Measurements from ENCODE around the gene NHSL2. TPM values are rescaled to one million over a fixed set of nuclear protein-coding genes. Genes with fewer than 3 reads are reported as not detected.

Gene NHSL2
- total RNA-seq, 1 donor from 2014 or later, result 13.0 TPM

GRCh38 chrX:71953946-71954345 lies 43.3 kb downstream of the NHSL2 start:
- Histone ChIP-seq H4K20me1 (ENCODE audit: insufficient read depth, low read length) (no peaks in the 10 kb centered on the region), H3K4me2 (ENCODE audit: low read length) (no peak overlapping the region), H3K9ac (ENCODE audit: low read length) (no peak overlapping the region), H3K9me3 (ENCODE audit: insufficient read depth, low read depth, low read length) (no peaks in the 10 kb centered on the region), H3K36me3 (ENCODE audit: insufficient read depth, low read length) (no peaks in the 10 kb centered on the region), H3K4me1 (ENCODE audit: insufficient read depth, low read length) (peaks cover 12% of the 10 kb centered on the region), H3K27me3 (ENCODE audit: insufficient read depth, low read length) (no peaks in the 10 kb centered on the region), H2AFZ (ENCODE audit: low read depth, low read length) (no peak overlapping the region), H3K79me2 (ENCODE audit: insufficient read depth, low read length) (no peaks in the 10 kb centered on the region), H3K4me3 (ENCODE audit: insufficient read depth, low read depth, low read length) (no peak overlapping the region), H3K27ac (ENCODE audit: low read depth, low read length) (no peak overlapping the region)
- Mint-ChIP-seq H3K36me3 (ENCODE audit: low read depth, unreplicated experiment) (no peaks in the 10 kb centered on the region), H3K27me3 (ENCODE audit: low read depth, unreplicated experiment) (no peaks in the 10 kb centered on the region), H3K27ac (ENCODE audit: unreplicated experiment) (no peak overlapping the region), H3K9me3 (ENCODE audit: unreplicated experiment) (peaks cover 2% of the 10 kb centered on the region), H3K4me1 (ENCODE audit: low read depth, unreplicated experiment) (peaks cover 26% of the 10 kb centered on the region), H3K4me3 (ENCODE audit: unreplicated experiment) (no peak overlapping the region)
- no peak for DNase-seq (ENCODE audit: low read depth)
- FAIRE-seq, result peak; percentile 78
- TF ChIP-seq EZH2 (IDR thresholded peaks at IDR 0.05; ENCODE audit: insufficient read depth, low read length) (no peak), CTCF (IDR thresholded peaks at IDR 0.05; ENCODE audit: insufficient read depth, low read depth, low read length) (no peak)

GRCh38 chrX:71954458-71954857 lies 43.8 kb downstream of the NHSL2 start:
- H3K27me3 Mint-ChIP-seq (ENCODE audit: low read depth, unreplicated experiment), result no peaks in the 10 kb centered on the region
- Histone ChIP-seq H3K27me3 (ENCODE audit: insufficient read depth, low read length) (no peaks in the 10 kb centered on the region), H3K9me3 (ENCODE audit: insufficient read depth, low read depth, low read length) (no peaks in the 10 kb centered on the region), H4K20me1 (ENCODE audit: insufficient read depth, low read length) (no peaks in the 10 kb centered on the region), H3K79me2 (ENCODE audit: insufficient read depth, low read length) (no peaks in the 10 kb centered on the region), H3K9ac (ENCODE audit: low read length) (no peak overlapping the region), H3K36me3 (ENCODE audit: insufficient read depth, low read length) (no peaks in the 10 kb centered on the region), H3K4me3 (ENCODE audit: insufficient read depth, low read depth, low read length) (no peak overlapping the region), H3K27ac (ENCODE audit: low read depth, low read length) (no peak overlapping the region), H3K4me2 (ENCODE audit: low read length) (no peak overlapping the region), H3K4me1 (ENCODE audit: insufficient read depth, low read length) (peaks cover 12% of the 10 kb centered on the region), H2AFZ (ENCODE audit: low read depth, low read length) (no peak overlapping the region)
- no peak overlapping the region for H3K4me3 Mint-ChIP-seq (ENCODE audit: unreplicated experiment)
- H3K9me3 Mint-ChIP-seq (ENCODE audit: unreplicated experiment), result peaks cover 2% of the 10 kb centered on the region
- H3K4me1 Mint-ChIP-seq (ENCODE audit: low read depth, unreplicated experiment), result peaks cover 29% of the 10 kb centered on the region
- TF ChIP-seq EZH2 (IDR thresholded peaks at IDR 0.05; ENCODE audit: insufficient read depth, low read length) (no peak), CTCF (IDR thresholded peaks at IDR 0.05; ENCODE audit: insufficient read depth, low read depth, low read length) (no peak)
- no peaks in the 10 kb centered on the region for H3K36me3 Mint-ChIP-seq (ENCODE audit: low read depth, unreplicated experiment)
- H3K27ac Mint-ChIP-seq (ENCODE audit: unreplicated experiment), result no peak overlapping the region
- FAIRE-seq (no peak), DNase-seq (ENCODE audit: low read depth) (no peak)

- H3K27ac Mint-ChIP-seq (ENCODE audit: unreplicated experiment), result no peak overlapping the region
- H3K4me2 ChIP-seq (ENCODE audit: low read length), result no peak overlapping the region
- TF ChIP-seq EZH2 (IDR thresholded peaks at IDR 0.05; ENCODE audit: insufficient read depth, low read length) (no peak), CTCF (IDR thresholded peaks at IDR 0.05; ENCODE audit: insufficient read depth, low read depth, low read length) (no peak)
- peaks cover 2% of the 10 kb centered on the region for H3K9me3 Mint-ChIP-seq (ENCODE audit: unreplicated experiment)
- no peak overlapping the region for H3K4me3 Mint-ChIP-seq (ENCODE audit: unreplicated experiment)
- H3K4me1 Mint-ChIP-seq (ENCODE audit: low read depth, unreplicated experiment), result peaks cover 30% of the 10 kb centered on the region
- no peaks in the 10 kb centered on the region for H3K27me3 Mint-ChIP-seq (ENCODE audit: low read depth, unreplicated experiment)
- no peak overlapping the region for H2AFZ ChIP-seq (ENCODE audit: low read depth, low read length)
- no peaks in the 10 kb centered on the region for H3K36me3 ChIP-seq (ENCODE audit: insufficient read depth, low read length)
- no peaks in the 10 kb centered on the region for H3K36me3 Mint-ChIP-seq (ENCODE audit: low read depth, unreplicated experiment)
- no peaks in the 10 kb centered on the region for H4K20me1 ChIP-seq (ENCODE audit: insufficient read depth, low read length)
- no peaks in the 10 kb centered on the region for H3K9me3 ChIP-seq (ENCODE audit: insufficient read depth, low read depth, low read length)
- peaks cover 12% of the 10 kb centered on the region for H3K4me1 ChIP-seq (ENCODE audit: insufficient read depth, low read length)
- no peak overlapping the region for H3K9ac ChIP-seq (ENCODE audit: low read length)
- no peaks in the 10 kb centered on the region for H3K79me2 ChIP-seq (ENCODE audit: insufficient read depth, low read length)
- H3K27me3 ChIP-seq (ENCODE audit: insufficient read depth, low read length), result no peaks in the 10 kb centered on the region
- no peak for FAIRE-seq
- H3K27ac ChIP-seq (ENCODE audit: low read depth, low read length), result no peak overlapping the region
- no peak for DNase-seq (ENCODE audit: low read depth)
- H3K4me3 ChIP-seq (ENCODE audit: insufficient read depth, low read depth, low read length), result no peak overlapping the region
These were observed 45.0 kb downstream of the NHSL2 start for GRCh38 chrX:71955530-71956120.
